HepG2 (cell line): ENCODE data around the gene MRPL38. TPM values are rescaled to one million over a fixed set of nuclear protein-coding genes. Genes with fewer than 3 reads are reported as not detected.

ENCODE experiments used
- AKNA ChIP-seq: sonication (generic); formaldehyde crosslinking; IDR thresholded peaks from 2 replicates; pipeline ENCODE4 v1.4.0; 2020; ENCODE audit warnings: missing genetic modification reagents, borderline replicate concordance
- DMAP1 ChIP-seq: IDR thresholded peaks from 2 replicates; pipeline ENCODE4 v1.6.1; 2016
- DMTF1 ChIP-seq: sonication (generic); formaldehyde crosslinking; IDR thresholded peaks from 2 replicates; pipeline ENCODE4 v1.4.0; 2020; ENCODE audit warnings: mild to moderate bottlenecking, missing genetic modification reagents
- MTF2 ChIP-seq: sonication (generic); formaldehyde crosslinking; IDR thresholded peaks from 2 replicates; pipeline ENCODE4 v1.5.0; 2020; ENCODE audit warnings: missing genetic modification reagents, borderline replicate concordance
- ZNF225 ChIP-seq: sonication (generic); formaldehyde crosslinking; IDR thresholded peaks from 2 replicates; pipeline ENCODE4 v1.4.0; 2020; ENCODE audit warnings: mild to moderate bottlenecking, missing genetic modification reagents
- ZNF256 ChIP-seq: sonication (generic); formaldehyde crosslinking; conservative IDR thresholded peaks from 2 replicates; pipeline ENCODE4 v1.4.0; 2020; ENCODE audit warnings: missing genetic modification reagents
- ZNF430 ChIP-seq: sonication (generic); formaldehyde crosslinking; IDR thresholded peaks from 2 replicates; pipeline ENCODE4 v1.9.0; 2021; ENCODE audit warnings: mild to moderate bottlenecking, missing genetic modification reagents
- ZNF550 ChIP-seq: sonication (generic); formaldehyde crosslinking; IDR thresholded peaks from 2 replicates; pipeline ENCODE4 v1.4.0; 2020; ENCODE audit warnings: mild to moderate bottlenecking, missing genetic modification reagents, borderline replicate concordance
- ZNF569 ChIP-seq: sonication (generic); formaldehyde crosslinking; IDR thresholded peaks from 2 replicates; pipeline ENCODE4 v1.5.0; 2020; ENCODE audit warnings: mild to moderate bottlenecking, missing genetic modification reagents, moderate library complexity, borderline replicate concordance
- ZNF572 ChIP-seq: sonication (generic); formaldehyde crosslinking; IDR thresholded peaks from 2 replicates; pipeline ENCODE4 v1.5.1; 2020; ENCODE audit warnings: mild to moderate bottlenecking, missing genetic modification reagents
- polyA plus RNA-seq, 8 experiments: library from polyadenylated mRNA; depleted of rRNA in 3 of 8; stranded (reverse) in 7 of 8; unstranded in 1 of 8; fragments of >200 nt; fragmentation: Illumina TruSeq in 4 of 8; extraction: Trizol in 4 of 8; gene quantifications; 2 replicates each; pipeline versions ENCODE4 v1.2.1 to v1.2.3, GENCODE V29; 2011 to 2016; ENCODE audit warnings: low read depth in 4 of 8, missing spikeins in 1 of 8, mixed read lengths in 1 of 8; ENCODE audit not compliant: insufficient read depth in 1 of 8
- total RNA-seq, 5 experiments: library from RNA; depleted of rRNA; stranded (reverse); fragments of >200 nt; fragmentation: Illumina TruSeq; extraction: Trizol; gene quantifications; 2 replicates each; pipeline ENCODE4 v1.2.3, GENCODE V29; 2016; ENCODE audit warnings: low read depth in 1 of 5
- TF ChIP-seq, protein P1 (sequence below): sonication (generic); formaldehyde crosslinking; IDR thresholded peaks from 2 replicates; pipeline ENCODE4 v1.4.0; 2020; ENCODE audit warnings: missing genetic modification reagents
- TF ChIP-seq, protein P2 (sequence below): sonication (generic); formaldehyde crosslinking; IDR thresholded peaks from 2 replicates; pipeline ENCODE4 v1.5.0; 2020; ENCODE audit warnings: mild to moderate bottlenecking, missing genetic modification reagents, borderline replicate concordance
- TF ChIP-seq, protein P3 (sequence below): sonication (generic); formaldehyde crosslinking; IDR thresholded peaks from 2 replicates; pipeline ENCODE4 v1.5.1; 2020; ENCODE audit warnings: missing genetic modification reagents, mild to moderate bottlenecking, borderline replicate concordance

MRPL38 gene
- total and polyA plus RNA-seq, 2 of the 13 experiments (the other 11 are each of a cell fraction or from before 2014, with no cell fraction given), result 83.7 to 125 TPM

DNA sequence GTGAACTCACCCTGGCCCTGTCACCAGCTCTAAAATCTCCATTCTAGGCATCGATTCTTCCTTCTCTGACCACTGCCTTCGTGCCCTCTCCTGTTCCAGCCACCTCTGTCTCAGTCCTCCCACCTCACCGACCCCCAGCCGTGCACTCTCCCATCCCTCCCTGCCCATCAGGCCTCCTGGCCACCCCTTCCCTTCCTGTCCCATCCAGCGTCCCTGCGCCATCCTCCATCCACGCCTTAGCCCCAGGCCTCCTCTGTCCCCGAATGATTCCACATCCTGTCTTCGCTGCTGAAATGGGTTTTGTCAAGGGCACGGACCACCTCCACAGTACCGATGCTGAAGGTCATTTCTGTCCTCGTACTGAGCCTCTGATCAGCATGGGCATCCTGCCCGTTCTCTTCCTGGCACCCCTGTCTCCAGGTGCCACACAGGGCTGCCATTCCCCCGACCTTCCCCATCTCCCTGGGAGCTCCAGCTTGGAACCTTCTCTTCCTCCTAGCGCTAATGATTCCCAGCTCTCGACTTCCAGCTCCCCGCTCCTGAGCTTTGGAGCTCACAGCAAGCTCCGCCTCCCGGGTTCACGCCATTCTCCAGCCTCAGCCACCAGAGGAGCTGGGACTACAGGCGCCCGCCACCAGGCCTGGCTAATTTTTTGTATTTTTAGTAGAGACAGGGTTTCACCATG lies 10.5 kb downstream of the MRPL38 start (continued):
- TF ChIP-seq MTF2 (CRISPR knock-in tag) (no peak), DMAP1 (peak; percentile 21; the same call in 1 of the 2 replicates), ZNF256 (CRISPR knock-in tag) (no peak), ZNF572 (0 out of 2 replicates have a peak, but pooled peaks have one; percentile 58), DMTF1 (no peak), ZNF225 (no peak), ZNF569 (CRISPR knock-in tag) (no peak), ZNF430 (CRISPR knock-in tag) (no peak), ZNF550 (CRISPR knock-in tag) (no peak), AKNA (CRISPR knock-in tag) (no peak)
- TF ChIP-seq, protein P1, sequence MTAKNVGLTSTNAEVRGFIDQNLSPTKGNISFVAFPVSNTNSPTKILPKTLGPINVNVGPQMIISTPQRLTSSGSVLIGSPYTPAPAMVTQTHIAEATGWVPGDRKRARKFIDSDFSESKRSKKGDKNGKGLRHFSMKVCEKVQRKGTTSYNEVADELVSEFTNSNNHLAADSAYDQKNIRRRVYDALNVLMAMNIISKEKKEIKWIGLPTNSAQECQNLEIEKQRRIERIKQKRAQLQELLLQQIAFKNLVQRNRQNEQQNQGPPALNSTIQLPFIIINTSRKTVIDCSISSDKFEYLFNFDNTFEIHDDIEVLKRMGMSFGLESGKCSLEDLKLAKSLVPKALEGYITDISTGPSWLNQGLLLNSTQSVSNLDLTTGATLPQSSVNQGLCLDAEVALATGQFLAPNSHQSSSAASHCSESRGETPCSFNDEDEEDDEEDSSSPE (CRISPR knock-in tag), result no peak
- TF ChIP-seq, protein P2, sequence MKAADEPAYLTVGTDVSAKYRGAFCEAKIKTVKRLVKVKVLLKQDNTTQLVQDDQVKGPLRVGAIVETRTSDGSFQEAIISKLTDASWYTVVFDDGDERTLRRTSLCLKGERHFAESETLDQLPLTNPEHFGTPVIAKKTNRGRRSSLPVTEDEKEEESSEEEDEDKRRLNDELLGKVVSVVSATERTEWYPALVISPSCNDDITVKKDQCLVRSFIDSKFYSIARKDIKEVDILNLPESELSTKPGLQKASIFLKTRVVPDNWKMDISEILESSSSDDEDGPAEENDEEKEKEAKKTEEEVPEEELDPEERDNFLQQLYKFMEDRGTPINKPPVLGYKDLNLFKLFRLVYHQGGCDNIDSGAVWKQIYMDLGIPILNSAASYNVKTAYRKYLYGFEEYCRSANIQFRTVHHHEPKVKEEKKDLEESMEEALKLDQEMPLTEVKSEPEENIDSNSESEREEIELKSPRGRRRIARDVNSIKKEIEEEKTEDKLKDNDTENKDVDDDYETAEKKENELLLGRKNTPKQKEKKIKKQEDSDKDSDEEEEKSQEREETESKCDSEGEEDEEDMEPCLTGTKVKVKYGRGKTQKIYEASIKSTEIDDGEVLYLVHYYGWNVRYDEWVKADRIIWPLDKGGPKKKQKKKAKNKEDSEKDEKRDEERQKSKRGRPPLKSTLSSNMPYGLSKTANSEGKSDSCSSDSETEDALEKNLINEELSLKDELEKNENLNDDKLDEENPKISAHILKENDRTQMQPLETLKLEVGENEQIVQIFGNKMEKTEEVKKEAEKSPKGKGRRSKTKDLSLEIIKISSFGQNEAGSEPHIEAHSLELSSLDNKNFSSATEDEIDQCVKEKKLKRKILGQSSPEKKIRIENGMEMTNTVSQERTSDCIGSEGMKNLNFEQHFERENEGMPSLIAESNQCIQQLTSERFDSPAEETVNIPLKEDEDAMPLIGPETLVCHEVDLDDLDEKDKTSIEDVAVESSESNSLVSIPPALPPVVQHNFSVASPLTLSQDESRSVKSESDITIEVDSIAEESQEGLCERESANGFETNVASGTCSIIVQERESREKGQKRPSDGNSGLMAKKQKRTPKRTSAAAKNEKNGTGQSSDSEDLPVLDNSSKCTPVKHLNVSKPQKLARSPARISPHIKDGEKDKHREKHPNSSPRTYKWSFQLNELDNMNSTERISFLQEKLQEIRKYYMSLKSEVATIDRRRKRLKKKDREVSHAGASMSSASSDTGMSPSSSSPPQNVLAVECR (CRISPR knock-in tag), result no peak
- TF ChIP-seq, protein P3, sequence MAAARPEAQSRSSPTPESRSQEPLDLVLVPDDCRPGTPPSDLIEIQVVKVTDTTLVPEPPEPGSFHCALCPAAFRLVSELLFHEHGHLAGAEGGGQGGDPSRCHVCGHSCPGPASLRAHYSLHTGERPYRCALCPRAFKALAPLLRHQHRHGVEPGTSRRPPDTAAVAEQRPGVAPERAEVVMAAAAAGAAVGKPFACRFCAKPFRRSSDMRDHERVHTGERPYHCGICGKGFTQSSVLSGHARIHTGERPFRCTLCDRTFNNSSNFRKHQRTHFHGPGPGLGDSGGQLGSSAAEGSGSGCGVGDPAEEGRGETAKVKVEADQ (CRISPR knock-in tag), result no peak
